IMR-90 (cell line): ENCODE results near the gene TRIM63.

Experiments used
- CEBPB ChIP-seq: IDR thresholded peaks from 2 replicates; pipeline ENCODE4 v1.6.1; 2012; ENCODE audit warnings: low read depth, low read length, improper control_type of control experiment
- NFE2L2 ChIP-seq: fragments of 150-350 bp; IDR thresholded peaks from 2 replicates; pipeline ENCODE4 v1.6.1; 2016; ENCODE audit warnings: low read depth, mild to moderate bottlenecking, low read length
- POLR2A ChIP-seq: IDR thresholded peaks from 2 replicates; pipeline ENCODE4 v1.6.1; 2012; ENCODE audit warnings: mild to moderate bottlenecking, low read depth, low read length
- RAD21 ChIP-seq: IDR thresholded peaks from 2 replicates; pipeline ENCODE4 v1.6.1; 2012; ENCODE audit warnings: low read length, improper control_type of control experiment
- RFX5 ChIP-seq: IDR thresholded peaks from 2 replicates; pipeline ENCODE4 v1.8.0; 2012; ENCODE audit warnings: low read depth, mild to moderate bottlenecking, low read length, moderate library complexity
- TF ChIP-seq, protein P1 (sequence below): conservative IDR thresholded peaks from 2 replicates; pipeline ENCODE4 v1.5.1; 2012; ENCODE audit warnings: mild to moderate bottlenecking, low read depth, low read length, improper control_type of control experiment
- TF ChIP-seq, protein P2 (sequence below): fragments of 150-350 bp; IDR thresholded peaks from 2 replicates; pipeline ENCODE4 v1.6.1; 2016; ENCODE audit warnings: low read depth, mild to moderate bottlenecking, low read length, moderate library complexity, borderline replicate concordance

DNA sequence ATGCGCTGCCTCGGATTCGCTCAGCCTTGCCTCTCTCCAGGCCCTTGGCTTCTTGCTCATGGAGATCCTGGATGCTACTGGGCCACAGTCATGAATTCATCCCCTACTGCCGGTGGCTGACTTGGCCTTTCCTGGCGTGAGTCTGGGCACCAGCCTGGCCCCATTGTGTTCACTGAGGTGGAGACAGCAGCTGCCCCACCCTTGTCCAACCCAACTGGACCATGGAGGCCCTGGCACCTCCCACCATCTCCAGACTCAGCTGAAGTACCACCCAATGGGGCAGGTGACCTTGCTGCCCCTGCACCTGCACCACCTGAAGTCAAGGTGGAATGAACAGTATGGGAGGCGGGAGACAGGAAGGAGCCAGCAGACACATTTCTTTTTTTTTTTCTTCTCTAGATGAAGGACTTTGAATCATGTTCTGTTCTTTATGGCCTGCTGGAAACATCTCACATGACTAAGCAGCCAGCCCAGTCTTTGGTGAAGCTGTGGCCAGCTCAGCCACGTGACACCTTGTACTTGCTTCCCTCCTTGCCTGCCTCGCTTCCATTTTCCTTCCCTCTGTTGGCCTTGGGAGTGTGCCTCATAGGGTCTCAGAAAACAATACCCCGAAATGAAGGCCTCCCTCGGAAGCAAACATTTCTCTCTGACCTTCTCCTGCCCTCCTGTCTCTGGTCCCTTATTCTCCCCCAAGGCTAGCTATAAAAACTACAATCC, 17.7 kb downstream of the TRIM63 start:
- TF ChIP-seq, protein P1, sequence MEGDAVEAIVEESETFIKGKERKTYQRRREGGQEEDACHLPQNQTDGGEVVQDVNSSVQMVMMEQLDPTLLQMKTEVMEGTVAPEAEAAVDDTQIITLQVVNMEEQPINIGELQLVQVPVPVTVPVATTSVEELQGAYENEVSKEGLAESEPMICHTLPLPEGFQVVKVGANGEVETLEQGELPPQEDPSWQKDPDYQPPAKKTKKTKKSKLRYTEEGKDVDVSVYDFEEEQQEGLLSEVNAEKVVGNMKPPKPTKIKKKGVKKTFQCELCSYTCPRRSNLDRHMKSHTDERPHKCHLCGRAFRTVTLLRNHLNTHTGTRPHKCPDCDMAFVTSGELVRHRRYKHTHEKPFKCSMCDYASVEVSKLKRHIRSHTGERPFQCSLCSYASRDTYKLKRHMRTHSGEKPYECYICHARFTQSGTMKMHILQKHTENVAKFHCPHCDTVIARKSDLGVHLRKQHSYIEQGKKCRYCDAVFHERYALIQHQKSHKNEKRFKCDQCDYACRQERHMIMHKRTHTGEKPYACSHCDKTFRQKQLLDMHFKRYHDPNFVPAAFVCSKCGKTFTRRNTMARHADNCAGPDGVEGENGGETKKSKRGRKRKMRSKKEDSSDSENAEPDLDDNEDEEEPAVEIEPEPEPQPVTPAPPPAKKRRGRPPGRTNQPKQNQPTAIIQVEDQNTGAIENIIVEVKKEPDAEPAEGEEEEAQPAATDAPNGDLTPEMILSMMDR = no peak
- TF ChIP-seq NFE2L2 (no peak), CEBPB (no peak), RFX5 (no peak), RAD21 (no peak), POLR2A (no peak)
- TF ChIP-seq, protein P2, sequence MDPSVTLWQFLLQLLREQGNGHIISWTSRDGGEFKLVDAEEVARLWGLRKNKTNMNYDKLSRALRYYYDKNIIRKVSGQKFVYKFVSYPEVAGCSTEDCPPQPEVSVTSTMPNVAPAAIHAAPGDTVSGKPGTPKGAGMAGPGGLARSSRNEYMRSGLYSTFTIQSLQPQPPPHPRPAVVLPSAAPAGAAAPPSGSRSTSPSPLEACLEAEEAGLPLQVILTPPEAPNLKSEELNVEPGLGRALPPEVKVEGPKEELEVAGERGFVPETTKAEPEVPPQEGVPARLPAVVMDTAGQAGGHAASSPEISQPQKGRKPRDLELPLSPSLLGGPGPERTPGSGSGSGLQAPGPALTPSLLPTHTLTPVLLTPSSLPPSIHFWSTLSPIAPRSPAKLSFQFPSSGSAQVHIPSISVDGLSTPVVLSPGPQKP = no peak
